Neuronal stem cell (in vitro differentiated cells): ENCODE results near the gene SLX9.

ENCODE experiments used
- DNase-seq: peaks from one replicate; pipeline ENCODE4 v3.0.0-alpha.2; 2013; ENCODE audit warnings: low spot score
- H2AFZ ChIP-seq: one replicate; pipeline ENCODE4 v1.6.1; 2013; ENCODE audit warnings: mild to moderate bottlenecking, low read length, inconsistent platforms
- H2AK5ac ChIP-seq: 2 replicates; pipeline ENCODE4 v1.6.1; 2013; ENCODE audit warnings: low read depth, mild to moderate bottlenecking, inconsistent platforms, low read length, moderate library complexity, mixed read lengths
- H2BK120ac ChIP-seq: 2 replicates; pipeline ENCODE4 v1.6.1; 2013; ENCODE audit warnings: low read depth, mild to moderate bottlenecking, inconsistent platforms, low read length, moderate library complexity, mixed read lengths
- H2BK12ac ChIP-seq: one replicate; pipeline ENCODE4 v1.6.1; 2013; ENCODE audit warnings: low read length, inconsistent platforms
- H2BK15ac ChIP-seq: 2 replicates; pipeline ENCODE4 v1.6.1; 2013; ENCODE audit warnings: mild to moderate bottlenecking, low read length, inconsistent platforms, mixed read lengths
- H2BK5ac ChIP-seq: one replicate; pipeline ENCODE4 v1.6.1; 2013; ENCODE audit warnings: inconsistent platforms, mild to moderate bottlenecking, low read length, moderate library complexity
- H3K14ac ChIP-seq: one replicate; pipeline ENCODE4 v1.6.1; 2013; ENCODE audit warnings: low read length, inconsistent platforms
- H3K18ac ChIP-seq: 2 replicates; pipeline ENCODE4 v1.6.1; 2013; ENCODE audit warnings: low read length, inconsistent platforms
- H3K23ac ChIP-seq: 2 replicates; pipeline ENCODE4 v1.6.1; 2013; ENCODE audit warnings: low read depth, mild to moderate bottlenecking, mixed read lengths, low read length, inconsistent platforms; ENCODE audit not compliant: poor library complexity
- H3K27ac ChIP-seq: replicated peaks from 3 replicates; pipeline ENCODE4 v1.5.1; 2013; ENCODE audit warnings: low read length, inconsistent platforms
- H3K27me3 ChIP-seq, 3 experiments: 2 replicates each; pipeline ENCODE4 v1.6.1; 2013; ENCODE audit warnings: low read length in 3 of 3, mild to moderate bottlenecking in 2 of 3, inconsistent platforms in 1 of 3, low read depth in 1 of 3, mixed read lengths in 1 of 3, moderate library complexity in 1 of 3; ENCODE audit not compliant: control insufficient read depth in 3 of 3, insufficient read depth in 3 of 3
- H3K36me3 ChIP-seq, 2 donors: replicated peaks in 1 of 2; 2 replicates each; pipeline ENCODE4 v1.6.1; 2013; ENCODE audit warnings: low read length in 2 of 2; ENCODE audit not compliant: control insufficient read depth in 2 of 2, insufficient read depth in 2 of 2
- H3K4ac ChIP-seq: 2 replicates; pipeline ENCODE4 v1.6.1; 2013; ENCODE audit warnings: inconsistent platforms, mild to moderate bottlenecking, low read length, moderate library complexity
- H3K4me1 ChIP-seq, 2 donors: 1 replicate in 1 of 2; 2 replicates in 1 of 2; pipeline ENCODE4 v1.6.1; 2013; ENCODE audit warnings: low read length in 2 of 2, low read depth in 1 of 2; ENCODE audit not compliant: control insufficient read depth in 2 of 2, insufficient read depth in 1 of 2
- H3K4me2 ChIP-seq: one replicate; pipeline ENCODE4 v1.6.1; 2013; ENCODE audit warnings: mild to moderate bottlenecking, low read length, inconsistent platforms; ENCODE audit not compliant: insufficient read depth, poor library complexity, severe bottlenecking
- H3K4me3 ChIP-seq, 2 donors: 2 replicates each; pipeline ENCODE4 v1.5.1; 2013; ENCODE audit warnings: low read length in 2 of 2, mild to moderate bottlenecking in 2 of 2, inconsistent platforms in 1 of 2, moderate library complexity in 1 of 2
- H3K79me1 ChIP-seq: one replicate; pipeline ENCODE4 v1.6.1; 2013; ENCODE audit warnings: low read depth, mild to moderate bottlenecking, inconsistent platforms, low read length, moderate library complexity
- H3K9ac ChIP-seq: one replicate; pipeline ENCODE4 v1.6.1; 2013; ENCODE audit warnings: mild to moderate bottlenecking, low read depth, low read length, inconsistent platforms; ENCODE audit not compliant: poor library complexity
- H3K9me3 ChIP-seq, 2 donors: replicated peaks in 1 of 2; 2 replicates each; pipeline versions ENCODE3 to v1.6.1; 2013; ENCODE audit warnings: low read length in 2 of 2, mild to moderate bottlenecking in 2 of 2, inconsistent platforms in 1 of 2, low read depth in 1 of 2, mixed read lengths in 1 of 2, moderate library complexity in 1 of 2; ENCODE audit not compliant: control insufficient read depth in 2 of 2, insufficient read depth in 1 of 2
- H4K8ac ChIP-seq: one replicate; pipeline ENCODE4 v1.6.1; 2013; ENCODE audit warnings: low read depth, mild to moderate bottlenecking, inconsistent platforms, low read length, moderate library complexity
- H4K91ac ChIP-seq: one replicate; pipeline ENCODE4 v1.6.1; 2013; ENCODE audit warnings: low read length, low read depth, mild to moderate bottlenecking, inconsistent platforms; ENCODE audit not compliant: poor library complexity
- WGBS, 2 donors: extraction: QIAGEN DNeasy Blood & Tissue Kit; methylation state at CpG; one replicate each; pipeline ENCODE4 v1.1.7; 2013; ENCODE audit warnings: missing lambda C conversion rate in 2 of 2, mixed read lengths in 1 of 2; ENCODE audit not compliant: insufficient read length in 2 of 2, insufficient replicate concordance in 1 of 2; ENCODE audit errors: extremely low coverage in 2 of 2; 5-methylcytosine and 5-hydroxymethylcytosine counted together

SLX9 gene

GRCh38 chr21:45013260-45013841, 73.5 kb downstream of the SLX9 start:
- Histone ChIP-seq H3K27ac (no peak overlapping the region), H3K36me3 (no peaks in the 10 kb centered on the region), H4K8ac (no peak overlapping the region), H3K9ac (no peak overlapping the region), H3K9me3 (peaks cover 1 to 3% of the 10 kb centered on the region in 2 donors), H2AK5ac (peak overlapping the region; percentile 97), H3K79me1 (no peaks in the 10 kb centered on the region), H2BK5ac (peak overlapping the region; percentile 71), H3K4me1 (peaks cover 26 to 35% of the 10 kb centered on the region in 2 donors), H3K4me3 (no peak overlapping the region), H2BK120ac (peak overlapping the region; percentile 81), H2AFZ (no peak overlapping the region), H3K4me2 (no peak overlapping the region), H3K23ac (peak overlapping the region; percentile 21), H2BK15ac (peak overlapping the region; percentile 98), H4K91ac (peak overlapping the region; percentile 62), H3K27me3 (peaks cover 0 to 29% (median 14%) of the 10 kb centered on the region in 3 experiments), H3K14ac (no peak overlapping the region), H3K4ac (no peak overlapping the region), H2BK12ac (peak overlapping the region; percentile 98), H3K18ac (peak overlapping the region; percentile 94)
- DNase-seq = no peak
- WGBS, 2 donors = no CpG with 5 or more reads among the region's 19 CpGs

- Histone ChIP-seq H3K9me3 (peaks cover 0 to 3% of the 10 kb centered on the region in 2 donors), H3K36me3 (no peaks in the 10 kb centered on the region), H2AK5ac (peak overlapping the region; percentile 48), H3K18ac (peak overlapping the region; percentile 46), H3K23ac (no peak overlapping the region), H4K8ac (no peak overlapping the region), H3K4me2 (no peak overlapping the region), H3K14ac (no peak overlapping the region), H2BK15ac (peak overlapping the region; percentile 44), H3K9ac (no peak overlapping the region), H2AFZ (peak overlapping the region; percentile 51), H2BK120ac (no peak overlapping the region), H3K4ac (no peak overlapping the region), H3K27me3 (peaks cover 0 to 39% (median 23%) of the 10 kb centered on the region in 3 experiments), H3K79me1 (no peaks in the 10 kb centered on the region), H2BK12ac (peak overlapping the region; percentile 50), H3K27ac (no peak overlapping the region), H4K91ac (no peak overlapping the region), H3K4me3 (no peak overlapping the region), H3K4me1 (peaks cover 23 to 35% of the 10 kb centered on the region in 2 donors), H2BK5ac (peak overlapping the region; percentile 57)
- WGBS, 2 donors = no CpG with 5 or more reads among the region's 14 CpGs
- no peak for DNase-seq
Measured at GRCh38 chr21:45014747-45015468, 75.1 kb downstream of the SLX9 start.

- no peak overlapping the region for H4K91ac ChIP-seq
- no peak overlapping the region for H3K9ac ChIP-seq
- H3K4me2 ChIP-seq = no peak overlapping the region
- H2BK15ac ChIP-seq = no peak overlapping the region
- H3K36me3 ChIP-seq = no peaks in the 10 kb centered on the region
- peaks cover 0 to 39% (median 23%) of the 10 kb centered on the region in 3 experiments for H3K27me3 ChIP-seq
- no CpG with 5 or more reads among the region's 11 CpGs for WGBS, 2 donors
- H3K23ac ChIP-seq = no peak overlapping the region
- DNase-seq = no peak
- peaks cover 25 to 35% of the 10 kb centered on the region in 2 donors for H3K4me1 ChIP-seq
- no peak overlapping the region for H3K18ac ChIP-seq
- no peak overlapping the region for H3K14ac ChIP-seq
- H2BK12ac ChIP-seq = no peak overlapping the region
- no peak overlapping the region for H4K8ac ChIP-seq
- H3K4ac ChIP-seq = no peak overlapping the region
- H2BK5ac ChIP-seq = no peak overlapping the region
- H2BK120ac ChIP-seq = no peak overlapping the region
- H3K79me1 ChIP-seq = no peaks in the 10 kb centered on the region
- no peak overlapping the region for H3K27ac ChIP-seq
- H3K9me3 ChIP-seq = peaks cover 0 to 3% of the 10 kb centered on the region in 2 donors
- H2AFZ ChIP-seq = no peak overlapping the region
- no peak overlapping the region for H3K4me3 ChIP-seq
- H2AK5ac ChIP-seq = peak overlapping the region; percentile 30
Measured at GRCh38 chr21:45015469-45015860, 75.6 kb downstream of the SLX9 start.

DNA sequence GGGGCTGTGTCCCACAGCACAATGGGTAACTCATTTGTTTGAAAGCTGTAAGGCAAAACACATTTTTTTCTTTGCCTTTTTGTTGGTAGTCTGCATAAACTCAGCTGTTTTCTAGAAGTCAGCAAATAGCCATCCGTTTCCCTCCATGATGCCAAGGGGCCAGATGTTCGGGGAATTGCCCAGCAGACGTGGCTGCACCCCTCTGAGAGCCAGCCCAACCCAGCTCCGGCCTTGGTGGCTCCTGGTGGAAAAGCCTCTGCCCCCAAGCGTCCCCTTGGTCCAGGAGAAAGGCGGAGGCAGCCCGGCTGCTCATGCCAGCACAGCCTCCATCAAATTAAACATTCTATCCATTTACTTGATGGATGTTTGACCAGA, 76.2 kb downstream of the SLX9 start:
- Histone ChIP-seq H3K79me1 (no peaks in the 10 kb centered on the region), H3K14ac (no peak overlapping the region), H3K27ac (no peak overlapping the region), H3K4ac (no peak overlapping the region), H2BK5ac (no peak overlapping the region), H3K9ac (no peak overlapping the region), H3K23ac (no peak overlapping the region), H3K9me3 (peaks cover 0 to 3% of the 10 kb centered on the region in 2 donors), H4K91ac (no peak overlapping the region), H2BK120ac (no peak overlapping the region), H3K36me3 (no peaks in the 10 kb centered on the region), H2BK15ac (no peak overlapping the region), H3K27me3 (peaks cover 0 to 40% (median 21%) of the 10 kb centered on the region in 3 experiments), H3K4me3 (no peak overlapping the region), H3K18ac (no peak overlapping the region), H2AK5ac (no peak overlapping the region), H3K4me2 (no peak overlapping the region), H2BK12ac (no peak overlapping the region), H2AFZ (no peak overlapping the region), H3K4me1 (peaks cover 31 to 32% of the 10 kb centered on the region in 2 donors), H4K8ac (no peak overlapping the region)
- no CpG with 5 or more reads among the region's 7 CpGs for WGBS, 2 donors
- DNase-seq = no peak
